K562 treated with DMSO at 1 percent for 24 hours (cell line): ENCODE measurements around the gene SLC24A2. TPM values are rescaled to one million over a fixed set of nuclear protein-coding genes. Genes with fewer than 3 reads are reported as not detected.

ENCODE experiments used
- total RNA-seq: library from RNA; unstranded; fragments of 300-600 nt; gene quantifications from 2 replicates; pipeline ENCODE4 v1.2.3, GENCODE V29; 2022; ENCODE audit warnings: low read depth; ENCODE audit not compliant: insufficient read depth

Gene SLC24A2
- 0.24 and 0.37 TPM in 2 replicates for total RNA-seq

DNA sequence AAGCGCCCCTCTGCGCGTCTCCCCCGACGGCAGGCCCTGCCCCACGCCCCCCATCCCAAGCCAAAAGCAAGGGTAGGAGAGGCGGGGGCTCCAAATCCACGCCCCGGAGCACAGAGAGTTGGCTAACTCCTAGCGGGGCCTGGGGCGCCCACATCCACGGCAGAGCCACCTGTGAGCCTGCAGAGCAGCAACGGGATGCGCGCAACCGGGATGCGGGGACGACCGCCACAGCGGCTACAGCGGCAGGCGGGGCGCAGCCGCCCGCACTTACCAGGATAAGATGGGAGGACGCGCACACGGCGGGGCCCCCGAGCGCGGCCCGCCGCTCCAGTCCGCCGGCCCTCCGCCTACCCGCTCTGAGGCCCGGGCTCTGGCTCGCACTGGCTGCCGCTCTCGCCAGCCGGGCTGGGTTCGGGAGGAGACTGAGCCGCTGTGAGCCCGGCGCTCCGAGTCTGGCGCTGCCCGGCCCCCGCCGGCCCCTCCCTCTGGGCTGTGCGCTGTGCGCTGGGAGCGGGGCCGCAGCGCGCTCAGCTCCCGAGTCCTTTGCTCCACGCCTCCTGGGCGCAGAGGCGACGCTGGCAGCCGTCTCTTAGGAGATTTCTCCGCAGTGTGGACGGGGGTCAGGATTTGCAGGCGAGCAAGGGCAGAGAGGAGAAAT, at the start of gene SLC24A2:
Gene SLC24A2, minus strand, starts transcription at position 424 of the 658 bp plus-strand sequence.

